Lower leg skin (tissue), 4 donors: Measurements from ENCODE around the gene HOXC4. TPM values are rescaled to one million over a fixed set of nuclear protein-coding genes. Genes with fewer than 3 reads are reported as not detected.

ENCODE experiments used
- DNase-seq, 2 donors: peaks; one replicate each; pipeline ENCODE4 v3.0.0-alpha.2; 2019; ENCODE audit warnings: low spot score in 2 of 2
- H3K4me3 ChIP-seq: fragments of 200-600 bp; sonication (generic); 2 replicates; pipeline ENCODE4 v1.5.1; 2017; ENCODE audit warnings: mild to moderate bottlenecking, low read depth; ENCODE audit not compliant: poor library complexity, severe bottlenecking
- CTCF ChIP-seq, 3 donors: fragments of 450-650 bp; IDR thresholded peaks; one replicate each; pipeline ENCODE4 v1.5.1; 2016; ENCODE audit warnings: antibody characterized with exemption in 3 of 3, mild to moderate bottlenecking in 3 of 3, moderate library complexity in 2 of 3
- POLR2A ChIP-seq, 2 donors: fragments of 450-650 bp; IDR thresholded peaks; one replicate each; pipeline ENCODE4 v1.6.1; 2016 to 2017; ENCODE audit warnings: antibody characterized with exemption in 2 of 2, mild to moderate bottlenecking in 1 of 2, moderate library complexity in 1 of 2
- WGBS, 2 donors: methylation state at CpG; one replicate each; pipeline ENCODE4 v1.1.5; 2018; 5-methylcytosine and 5-hydroxymethylcytosine counted together
- intact Hi-C: fragments of 100-400 bp; cut with DNase I; formaldehyde crosslinking; loops from one replicate; pipeline ENCODE4 v1.15.0; 2023; ENCODE audit warnings: low total_unique reads
- total RNA-seq, 4 donors: library from RNA; depleted of rRNA; stranded (reverse); fragments of >200 nt; gene quantifications; one replicate each; pipeline ENCODE4 v1.1.0, GENCODE V29; 2016

Gene HOXC4
- total RNA-seq, 4 donors from 2014 or later, result 1.7 to 6.1 (median 3.2) TPM

- H3K4me3 ChIP-seq, result no peak overlapping the region
- peak in 1 of 2 donors; percentile 72 for DNase-seq
- intact Hi-C loops, result loop anchor here (10.0 kb wide), 1 partner anchor 82 kb away; no protein-coding TSS in a partner anchor
- TF ChIP-seq POLR2A (IDR thresholded peaks at IDR 0.05) (no peak), CTCF (IDR thresholded peaks at IDR 0.05) (no peak)
- 46 to 54% methylated on average over 6 of the region's 6 CpGs for WGBS, 2 donors
Measured at GRCh38 chr12:54042970-54043853, 10.4 kb upstream of the HOXC4 start.

GRCh38 chr12:54044425-54045103 is 9.1 kb upstream of the HOXC4 start:
- intact Hi-C loops, result loop anchor here (10.0 kb wide), 1 partner anchor 80 kb away; no protein-coding TSS in a partner anchor
- TF ChIP-seq CTCF (IDR thresholded peaks at IDR 0.05) (no peak), POLR2A (IDR thresholded peaks at IDR 0.05) (no peak)
- no peak overlapping the region for H3K4me3 ChIP-seq
- 73 to 76% methylated on average over 5 of the region's 5 CpGs for WGBS, 2 donors
- peak in 1 of 2 donors; percentile 32 for DNase-seq

GRCh38 chr12:54045401-54045800 is 8.2 kb upstream of the HOXC4 start:
- intact Hi-C loops, result loop anchor here (10.0 kb wide), 1 partner anchor 79 kb away; no protein-coding TSS in a partner anchor
- H3K4me3 ChIP-seq, result no peak overlapping the region
- TF ChIP-seq POLR2A (IDR thresholded peaks at IDR 0.05), result no peak
- no peak for TF ChIP-seq CTCF (IDR thresholded peaks at IDR 0.05)
- DNase-seq, result no peak

GRCh38 chr12:54045868-54046521 is 7.6 kb upstream of the HOXC4 start:
- DNase-seq, result peak in 1 of 2 donors; percentile 69
- H3K4me3 ChIP-seq, result no peak overlapping the region
- intact Hi-C loops, result loop anchor here (10.0 kb wide), 1 partner anchor 79 kb away; no protein-coding TSS in a partner anchor
- TF ChIP-seq CTCF (IDR thresholded peaks at IDR 0.05) (no peak), POLR2A (IDR thresholded peaks at IDR 0.05) (no peak)
- 64 to 75% methylated on average over 16 of the region's 16 CpGs for WGBS, 2 donors

- intact Hi-C loops, result loop anchor here (10.0 kb wide), 1 partner anchor 78 kb away; no protein-coding TSS in a partner anchor
- no peak for TF ChIP-seq CTCF (IDR thresholded peaks at IDR 0.05)
- TF ChIP-seq POLR2A (IDR thresholded peaks at IDR 0.05), result no peak
- H3K4me3 ChIP-seq, result no peak overlapping the region
- DNase-seq, result no peak
- 83 to 88% methylated on average over 14 to 26 of the region's 27 CpGs for WGBS, 2 donors
Measured at GRCh38 chr12:54046809-54047159, 6.9 kb upstream of the HOXC4 start.
